Measurements from ENCODE around the gene FCER1G. TPM values are rescaled to one million over a fixed set of nuclear protein-coding genes. Genes with fewer than 3 reads are reported as not detected.
A peak's percentile ranks its signal among the peaks of the same experiment; 100 is the strongest.
"Not testable (repeated sequence)": the region's sequence is repeated elsewhere in the genome, so short reads cannot be mapped to it uniquely, and the experiment has no call there.

The FCER1G gene
- total RNA-seq, 1 experiment from 2014 or later, result 2.6 TPM

DNA sequence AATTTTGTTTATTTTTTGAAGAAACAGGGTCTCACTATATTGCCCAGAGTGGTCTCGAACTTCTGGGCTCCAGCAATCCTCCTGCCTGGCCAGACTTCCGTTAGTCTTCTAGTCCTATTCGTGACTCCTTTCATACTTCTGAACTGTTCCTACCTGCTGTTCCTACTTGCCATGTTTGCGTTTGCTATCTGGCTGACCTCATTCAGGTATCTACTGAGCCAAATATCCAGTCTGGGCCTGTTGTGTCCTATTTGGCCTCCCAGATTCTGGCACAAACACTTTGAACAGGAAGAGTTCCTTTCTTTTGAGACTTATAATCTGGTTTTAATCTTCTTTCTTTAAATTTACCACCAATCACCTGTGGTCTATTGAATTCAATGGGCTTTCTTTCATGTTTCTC is 29.8 kb downstream of the FCER1G start:
- DNase-seq (ENCODE audit: low read depth, low spot score), result no peak
- in situ Hi-C loops (cut with HindIII; ENCODE audit: low pct_unique_long_range_greater_than_20kb, low sequenced_read_pairs), result no loop called here

DNA sequence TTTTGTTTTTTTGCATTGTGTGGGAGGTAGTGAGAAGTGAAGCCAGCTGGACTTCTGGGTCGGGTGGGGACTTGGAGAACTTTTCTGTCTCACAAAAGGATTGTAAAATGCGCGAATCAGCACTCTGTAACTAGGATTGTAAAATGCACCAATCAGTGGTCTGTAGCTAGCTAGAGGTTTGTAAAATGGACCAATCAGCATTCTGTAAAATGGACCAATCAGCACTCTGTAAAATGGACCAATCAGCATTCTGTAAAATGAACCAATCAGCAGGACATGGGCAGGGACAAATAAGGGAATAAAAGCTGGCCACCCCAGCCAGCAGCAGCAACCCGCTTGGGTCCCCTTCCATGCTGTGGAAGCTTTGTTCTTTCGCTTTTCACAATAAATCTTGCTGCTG is 35.0 kb downstream of the FCER1G start:
- in situ Hi-C loops (cut with HindIII; ENCODE audit: low pct_unique_long_range_greater_than_20kb, low sequenced_read_pairs); DNase-seq (ENCODE audit: low read depth, low spot score): not testable (repeated sequence)

DNA sequence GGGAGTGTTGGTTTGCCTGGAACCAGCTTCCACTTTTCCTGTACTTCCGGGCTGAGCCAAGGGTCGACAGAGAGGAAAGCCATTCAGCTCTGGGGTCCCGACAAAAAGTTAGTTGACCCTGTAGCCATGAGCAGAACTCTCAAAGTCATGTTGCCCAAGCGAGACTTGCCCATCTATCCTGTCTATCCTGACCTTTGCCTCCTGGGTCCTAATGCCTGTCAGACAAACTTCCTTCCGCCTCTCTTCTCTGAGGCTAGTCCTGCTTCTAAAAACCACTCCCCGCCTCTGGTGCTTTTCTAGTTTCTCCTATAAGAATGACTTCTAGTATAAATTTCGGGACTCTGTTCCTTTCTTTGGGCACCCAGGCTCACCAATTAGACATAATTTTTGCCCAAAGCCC is 35.7 kb downstream of the FCER1G start:
- no peak for DNase-seq (ENCODE audit: low read depth, low spot score)
- in situ Hi-C loops (cut with HindIII; ENCODE audit: low pct_unique_long_range_greater_than_20kb, low sequenced_read_pairs), result no loop called here

DNA sequence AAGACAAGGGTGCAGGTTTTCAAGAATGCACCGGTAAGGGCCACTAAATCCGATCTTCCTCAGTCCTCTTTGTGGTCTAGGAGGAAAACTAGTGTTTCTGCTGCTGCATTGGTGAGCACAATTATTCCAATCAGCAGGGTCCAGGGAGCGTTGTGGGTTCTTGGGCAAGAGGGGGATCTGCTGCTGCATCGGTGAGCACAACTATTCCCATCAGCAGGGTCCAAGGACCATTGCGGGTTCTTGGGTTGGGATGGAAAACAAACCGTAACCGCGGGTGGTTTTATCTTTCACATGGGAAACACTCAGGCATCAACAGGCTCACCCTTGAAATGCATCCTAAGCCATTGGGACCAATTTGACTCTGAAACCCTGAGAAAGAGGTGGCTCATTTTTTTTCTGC is 36.5 kb downstream of the FCER1G start:
- in situ Hi-C loops (cut with HindIII; ENCODE audit: low pct_unique_long_range_greater_than_20kb, low sequenced_read_pairs), result no loop called here
- no peak for DNase-seq (ENCODE audit: low read depth, low spot score)

DNA sequence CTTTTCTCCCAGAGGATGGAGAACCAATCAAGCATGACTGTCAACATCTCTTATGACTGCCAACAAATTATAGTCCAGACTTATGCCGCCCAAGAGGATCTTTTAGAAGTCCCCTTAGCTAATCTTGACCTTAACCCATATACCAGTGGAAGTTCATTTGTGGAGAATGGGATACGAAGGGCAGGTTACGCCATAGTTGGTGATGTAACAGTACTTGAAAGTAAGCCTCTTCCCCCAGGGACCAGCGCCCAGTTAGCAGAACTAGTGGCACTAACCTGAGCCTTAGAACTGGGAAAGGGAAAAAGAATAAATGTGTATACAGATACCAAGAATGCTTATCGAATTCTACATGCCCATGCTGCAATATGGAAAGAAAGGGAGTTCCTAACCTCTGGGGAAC is 40.2 kb downstream of the FCER1G start:
- DNase-seq (ENCODE audit: low read depth, low spot score); in situ Hi-C loops (cut with HindIII; ENCODE audit: low pct_unique_long_range_greater_than_20kb, low sequenced_read_pairs): not testable (repeated sequence)

DNA sequence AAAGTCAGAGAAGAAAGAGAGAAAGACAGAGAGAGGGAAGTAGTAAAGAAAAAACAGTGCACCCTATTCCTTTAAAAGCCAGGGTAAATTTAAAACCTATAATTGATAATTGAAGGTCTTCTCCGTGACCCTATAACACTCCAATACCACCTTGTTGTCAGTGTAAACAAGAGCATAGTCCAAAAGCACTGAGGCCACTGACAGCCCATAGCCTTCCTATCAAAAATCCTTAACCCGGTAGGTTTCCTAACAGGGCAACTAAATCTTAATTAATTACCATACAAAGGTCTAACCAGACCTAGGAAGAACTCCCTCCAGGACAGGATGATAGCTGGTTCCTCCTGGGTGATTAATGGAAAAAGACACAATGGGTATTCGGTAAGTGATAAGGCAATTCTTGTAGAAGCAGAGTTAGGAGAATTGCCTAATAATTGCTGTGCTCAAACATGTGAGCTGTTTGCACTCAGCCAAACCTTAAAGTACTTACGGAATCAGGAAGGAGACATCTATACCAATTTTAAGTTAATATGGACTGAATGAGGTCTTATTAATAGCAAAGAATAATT is 40.9 kb downstream of the FCER1G start:
- DNase-seq (ENCODE audit: low read depth, low spot score); in situ Hi-C loops (cut with HindIII; ENCODE audit: low pct_unique_long_range_greater_than_20kb, low sequenced_read_pairs): not testable (repeated sequence)

DNA sequence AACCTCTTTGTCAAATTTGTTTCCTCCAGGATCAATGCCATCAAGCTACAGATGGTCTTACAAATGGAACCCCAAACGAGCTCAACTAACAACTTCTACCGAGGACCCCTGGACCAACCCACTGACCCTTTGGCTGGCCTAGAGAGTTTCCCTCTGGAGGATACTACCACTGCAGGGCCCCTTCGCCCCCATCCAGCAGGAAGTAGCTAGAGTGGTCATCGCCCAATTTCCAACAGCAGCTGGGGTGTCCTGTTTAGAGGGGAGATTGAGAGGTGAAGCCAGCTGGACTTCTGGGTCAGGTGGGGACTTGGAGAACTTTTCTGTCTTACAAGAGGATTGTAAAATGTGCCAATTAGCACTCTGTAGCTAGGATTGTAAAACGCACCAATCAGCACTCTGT is 42.0 kb downstream of the FCER1G start:
- in situ Hi-C loops (cut with HindIII; ENCODE audit: low pct_unique_long_range_greater_than_20kb, low sequenced_read_pairs); DNase-seq (ENCODE audit: low read depth, low spot score): not testable (repeated sequence)

DNA sequence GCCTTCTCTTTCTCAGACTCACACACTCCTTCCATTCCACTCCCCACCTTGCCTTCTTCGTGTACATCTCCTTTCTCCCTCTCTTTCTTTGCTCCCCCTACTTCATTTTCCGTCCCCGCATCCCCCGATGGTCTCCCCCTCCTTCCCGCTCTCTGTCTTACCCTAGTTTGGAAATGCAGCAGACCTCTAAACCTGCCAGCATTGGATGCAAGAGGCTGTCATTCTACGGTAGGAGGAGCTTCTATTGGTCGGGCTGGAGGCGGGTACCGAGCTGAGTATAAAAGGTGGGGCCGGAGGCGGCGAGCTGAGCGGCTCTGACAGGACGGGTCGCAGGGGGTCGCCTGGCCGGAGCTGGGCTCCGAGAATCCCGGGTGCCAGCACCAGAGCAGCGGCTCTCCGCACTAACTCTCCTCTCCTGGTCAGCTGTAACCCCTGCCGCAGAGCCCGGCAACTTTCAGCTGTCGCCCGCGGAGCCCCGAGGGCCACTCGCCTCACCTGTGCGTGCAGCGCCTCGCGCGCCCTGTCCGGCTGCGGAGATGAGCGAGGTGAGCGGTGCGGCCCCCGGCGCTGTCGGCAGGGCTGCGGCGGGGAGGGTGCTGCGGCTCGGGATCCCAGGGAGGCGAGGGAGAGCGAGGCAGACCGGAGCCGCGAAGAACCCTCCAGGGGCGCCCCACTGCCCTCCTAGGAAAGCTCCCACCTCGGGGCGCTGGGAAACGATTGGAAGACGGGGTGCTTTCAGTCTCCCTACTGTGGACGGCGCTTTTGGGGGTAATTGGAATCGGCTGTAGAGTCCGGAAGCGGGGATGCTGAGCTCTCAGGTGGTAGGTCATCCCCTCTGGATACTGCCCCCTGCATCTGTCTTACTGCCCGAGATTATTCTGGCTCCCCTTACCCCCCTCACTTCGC is 43.6 kb downstream of the FCER1G start, which contains the start of gene PCP4L1:
Gene PCP4L1 (plus strand): TSS at position 307 of the 906 bp plus-strand sequence. CDS start 230 bp downstream, at position 537.
- in situ Hi-C loops (cut with HindIII; ENCODE audit: low pct_unique_long_range_greater_than_20kb, low sequenced_read_pairs), result no loop called here
- DNase-seq (ENCODE audit: low read depth, low spot score), result peak; percentile 45

DNA sequence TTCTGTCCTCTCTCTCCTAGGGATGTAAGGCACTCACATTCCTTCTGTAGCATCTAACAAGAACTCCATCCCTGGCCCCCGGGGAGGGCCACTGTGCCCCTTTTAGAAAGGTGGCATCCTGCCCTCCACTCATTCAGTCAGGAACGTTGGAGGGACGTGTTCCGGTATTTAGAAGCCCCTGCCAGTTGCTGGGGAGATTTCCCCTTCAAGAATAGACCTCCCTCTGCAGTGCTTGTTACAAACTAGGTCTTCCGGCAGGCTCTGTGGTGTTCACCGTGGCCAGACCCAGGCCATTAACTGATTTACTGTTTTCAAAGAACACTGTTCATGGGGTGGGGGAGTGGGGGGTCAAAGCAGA is 44.2 kb downstream of the FCER1G start:
- no peak for DNase-seq (ENCODE audit: low read depth, low spot score)
- in situ Hi-C loops (cut with HindIII; ENCODE audit: low pct_unique_long_range_greater_than_20kb, low sequenced_read_pairs), result no loop called here

DNA sequence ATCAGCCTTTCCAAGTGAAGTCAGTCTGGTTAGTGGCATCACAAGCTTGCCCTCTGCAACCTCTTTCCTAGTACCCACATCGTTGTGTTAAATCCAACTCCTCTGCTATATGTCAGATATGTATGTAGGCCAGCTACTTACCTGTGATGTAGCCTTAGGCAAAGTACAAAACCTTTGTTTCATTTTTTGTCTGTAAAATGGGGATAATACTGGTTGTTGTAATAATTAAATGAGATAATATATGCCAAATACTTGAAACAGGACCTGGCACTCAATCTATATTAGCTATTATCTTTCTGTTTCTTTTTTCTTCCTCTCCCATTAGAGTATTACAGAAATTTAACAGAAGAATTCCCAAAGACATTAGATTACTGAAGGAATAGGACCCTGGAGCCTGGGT is 44.7 kb downstream of the FCER1G start:
- in situ Hi-C loops (cut with HindIII; ENCODE audit: low pct_unique_long_range_greater_than_20kb, low sequenced_read_pairs), result no loop called here
- DNase-seq (ENCODE audit: low read depth, low spot score), result no peak

DNA sequence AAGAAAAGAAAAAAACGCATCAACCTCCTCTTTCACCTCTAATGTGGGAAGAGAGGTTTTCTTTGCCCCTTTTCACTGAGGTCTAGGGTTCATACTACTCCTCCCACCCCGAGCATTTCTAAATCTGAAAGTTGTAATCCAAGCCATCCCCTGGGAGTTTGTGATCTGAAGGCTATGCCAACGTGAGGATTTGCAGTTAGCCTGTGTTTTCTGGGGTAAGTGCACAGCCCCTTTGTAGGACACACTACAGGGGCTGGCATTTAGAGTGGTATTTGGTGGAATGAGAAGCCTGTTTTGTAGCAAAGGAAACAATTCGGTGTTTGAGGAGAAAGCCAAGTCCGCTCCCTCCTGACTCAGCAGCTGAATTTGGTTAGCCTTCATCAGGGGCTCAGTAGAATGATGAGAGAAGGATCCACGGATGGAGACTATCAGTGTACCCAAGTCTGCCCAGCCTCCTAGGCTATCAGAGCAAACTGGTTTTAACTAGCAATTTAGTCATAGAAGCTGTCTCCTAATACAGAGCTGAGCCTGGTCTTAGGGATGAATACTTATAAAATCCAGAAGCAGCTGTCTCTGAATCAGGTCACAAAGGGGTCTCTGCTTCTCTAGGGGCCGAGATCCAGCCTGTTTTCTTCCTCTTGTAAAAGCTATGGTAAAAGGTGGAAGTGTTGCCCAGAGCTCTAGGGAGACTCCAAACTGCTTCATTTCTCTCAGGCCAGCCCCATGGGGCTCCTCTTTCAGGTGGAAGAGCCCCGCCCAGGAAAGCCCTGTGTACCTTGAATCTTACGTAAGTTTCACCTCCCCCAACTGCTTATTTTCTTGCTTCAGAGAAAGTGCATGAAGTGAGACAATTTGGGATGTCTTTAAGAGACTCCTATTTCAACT is 45.5 kb downstream of the FCER1G start:
- in situ Hi-C loops (cut with HindIII; ENCODE audit: low pct_unique_long_range_greater_than_20kb, low sequenced_read_pairs), result no loop called here
- peak; percentile 17 for DNase-seq (ENCODE audit: low read depth, low spot score)

DNA sequence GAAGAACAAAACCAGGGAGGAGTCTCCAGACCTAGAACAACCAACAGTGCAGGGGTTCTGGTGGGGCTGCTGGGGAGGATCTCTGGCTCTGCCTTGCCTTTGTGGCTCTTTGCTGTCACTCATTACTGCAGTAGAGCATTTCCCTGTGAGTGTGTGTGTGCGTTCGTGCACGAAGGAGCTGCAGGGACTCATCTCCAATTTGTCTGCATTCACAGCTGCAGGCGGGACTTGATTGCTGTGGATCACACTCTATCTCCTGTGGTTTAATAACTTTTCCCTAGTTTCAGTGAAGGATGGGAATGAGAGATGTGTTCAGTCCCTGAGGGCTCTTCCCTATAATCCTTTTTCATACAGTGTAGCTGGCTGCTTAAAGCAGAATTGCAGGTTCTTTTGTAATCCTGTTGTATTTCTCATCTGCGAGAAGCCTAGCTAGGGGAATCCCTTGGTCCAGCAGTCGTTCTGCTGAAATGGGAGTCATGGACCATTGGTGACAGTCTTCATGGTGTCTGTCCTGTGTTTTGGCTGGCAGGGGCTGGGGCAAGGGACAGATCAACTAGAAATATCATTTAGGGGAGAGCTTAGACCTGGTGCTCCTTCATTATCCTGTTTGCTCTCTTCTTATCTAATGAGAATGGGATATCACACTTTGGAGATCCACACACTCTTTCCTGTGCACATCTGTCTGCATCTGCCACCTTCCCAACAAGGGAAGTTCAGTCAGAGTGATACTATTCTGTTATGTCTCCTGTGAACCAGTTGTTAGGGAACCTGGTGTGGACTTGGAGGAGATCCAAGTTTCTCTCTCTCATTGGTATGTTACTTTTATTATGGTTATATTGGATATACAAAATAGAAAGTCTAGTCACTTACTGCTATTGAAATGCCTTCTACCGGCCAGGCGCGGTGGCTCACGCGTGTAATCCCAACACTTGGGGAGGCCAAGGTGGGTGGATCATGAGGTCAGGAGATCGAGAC is 46.5 kb downstream of the FCER1G start:
- in situ Hi-C loops (cut with HindIII; ENCODE audit: low pct_unique_long_range_greater_than_20kb, low sequenced_read_pairs), result no loop called here
- no peak for DNase-seq (ENCODE audit: low read depth, low spot score)

DNA sequence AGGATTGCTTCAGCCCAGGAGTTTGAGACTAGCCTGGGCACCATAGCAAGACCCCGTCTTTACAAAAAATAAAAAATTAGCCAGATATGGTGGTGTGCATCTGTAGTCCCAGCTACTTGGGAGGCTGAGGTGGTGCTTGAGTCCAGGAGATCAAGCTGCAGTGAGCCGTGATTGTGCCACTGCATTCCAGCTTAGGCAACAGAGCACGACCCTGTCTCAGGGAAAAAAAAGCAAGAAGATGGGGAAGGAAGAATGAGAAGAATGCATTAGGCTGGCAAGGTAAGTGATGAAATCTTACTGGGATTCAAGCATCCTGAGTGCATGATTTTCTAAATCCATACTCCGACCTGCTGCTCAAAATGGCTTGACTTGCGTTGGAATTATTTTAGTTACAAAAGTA is 50.2 kb downstream of the FCER1G start:
- in situ Hi-C loops (cut with HindIII; ENCODE audit: low pct_unique_long_range_greater_than_20kb, low sequenced_read_pairs), result no loop called here
- no peak for DNase-seq (ENCODE audit: low read depth, low spot score)

DNA sequence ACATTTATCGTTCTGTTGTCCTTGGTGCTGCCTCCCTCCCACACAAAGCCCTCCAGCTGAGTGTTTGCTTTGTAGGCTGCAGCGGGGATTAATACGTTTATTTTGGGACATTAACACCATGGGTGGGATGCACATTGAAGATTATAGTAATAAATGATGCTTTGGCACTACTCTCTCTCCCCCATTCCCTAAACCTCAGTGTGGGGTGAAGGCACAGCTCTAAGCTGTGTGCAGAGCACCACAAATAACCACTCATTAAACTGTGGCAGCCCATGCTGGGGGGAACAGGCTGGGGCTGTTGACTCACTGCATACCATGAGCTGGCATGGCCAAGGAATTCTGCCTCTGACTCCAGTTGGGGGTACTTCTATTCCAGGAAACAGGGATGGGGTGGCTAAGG is 51.1 kb downstream of the FCER1G start:
- DNase-seq (ENCODE audit: low read depth, low spot score), result no peak

DNA sequence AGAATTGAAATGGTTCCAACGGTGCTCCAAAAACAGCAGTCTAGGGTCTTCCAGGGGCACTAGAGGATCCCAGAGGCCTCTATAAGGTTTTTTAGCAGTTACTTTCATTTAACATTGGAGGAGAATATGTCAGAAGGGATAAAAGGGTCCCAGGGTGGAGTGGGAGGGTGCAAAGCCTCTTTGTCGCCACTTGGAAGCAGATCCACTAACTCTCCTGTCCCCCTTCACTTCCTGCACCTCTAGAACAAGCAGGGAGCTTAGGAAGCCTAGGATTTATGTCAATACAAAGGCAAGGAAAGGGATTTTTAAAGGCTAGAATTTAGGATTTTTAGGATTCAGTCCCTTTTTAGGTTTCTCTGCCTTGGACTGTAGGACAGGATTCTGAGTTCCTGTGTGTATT is 51.7 kb downstream of the FCER1G start:
- in situ Hi-C loops (cut with HindIII; ENCODE audit: low pct_unique_long_range_greater_than_20kb, low sequenced_read_pairs), result no loop called here
- DNase-seq (ENCODE audit: low read depth, low spot score), result no peak

More for the DNA sequence above, 51.1 kb downstream of the FCER1G start:
- in situ Hi-C loops (cut with HindIII; ENCODE audit: low pct_unique_long_range_greater_than_20kb, low sequenced_read_pairs), result no loop called here

DNA sequence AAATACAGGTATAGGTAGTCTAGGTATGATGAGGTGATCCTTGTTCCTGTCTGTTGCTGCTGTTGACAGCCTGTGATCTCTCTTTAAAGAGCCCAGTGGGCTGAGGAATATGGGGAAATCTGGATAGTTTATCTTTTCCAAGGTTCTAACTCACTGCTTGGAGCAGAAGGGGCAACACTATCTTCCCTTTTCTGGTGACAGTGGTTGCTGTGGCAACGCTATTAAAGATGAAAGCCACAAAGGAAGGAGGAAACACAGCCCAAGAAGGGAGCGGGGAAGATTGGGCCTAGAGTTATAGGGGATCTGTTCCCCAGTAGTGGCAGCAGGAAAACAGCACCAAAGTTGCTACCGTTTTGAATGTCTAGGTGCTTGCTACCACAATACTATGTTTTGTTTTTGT is 52.2 kb downstream of the FCER1G start:
- in situ Hi-C loops (cut with HindIII; ENCODE audit: low pct_unique_long_range_greater_than_20kb, low sequenced_read_pairs), result no loop called here
- no peak for DNase-seq (ENCODE audit: low read depth, low spot score)
